ENCODE data around the gene BTBD9.

DNA sequence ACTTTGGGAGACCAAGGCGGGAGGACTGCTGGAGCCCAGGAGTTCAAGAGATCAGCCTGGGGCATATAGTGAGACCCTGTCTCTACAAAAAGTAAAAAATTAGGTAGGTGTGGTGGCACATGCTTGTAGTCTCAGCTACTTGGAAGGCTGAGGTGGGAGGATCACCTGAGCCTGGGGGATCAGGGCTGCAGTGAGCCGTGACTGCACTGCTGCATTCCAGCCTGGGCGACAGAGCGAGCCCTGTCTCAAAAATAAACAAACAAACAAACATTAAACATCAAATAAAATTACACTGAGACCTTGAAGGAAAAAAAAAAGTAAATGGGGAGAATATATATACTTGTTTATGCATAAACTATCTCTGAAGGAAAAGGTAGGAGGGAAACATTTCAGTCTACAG, 432.4 kb downstream of the BTBD9 start:
- no peak for TF ChIP-seq EZH2 (IDR thresholded peaks at IDR 0.05)
- no peak for TF ChIP-seq POLR2AphosphoS5 (IDR thresholded peaks at IDR 0.05; ENCODE audit: borderline replicate concordance, low read depth, low read length)
- no peak for TF ChIP-seq FOXP2 (optimal IDR thresholded peaks at IDR 0.05; ENCODE audit: control extremely low read depth, extremely low read length, insufficient read depth)
